22Rv1 (cell line): ENCODE results near the gene UBE2E2.

Experiments used
- H3K27ac ChIP-seq: fragments of 450-650 bp; 2 replicates; pipeline ENCODE4 v1.5.1; 2017
- CTCF ChIP-seq: fragments of 450-650 bp; IDR thresholded peaks from 2 replicates; pipeline ENCODE4 v1.5.1; 2017; ENCODE audit warnings: mild to moderate bottlenecking
- ZFX ChIP-seq: fragments of 450-650 bp; IDR thresholded peaks from 2 replicates; pipeline ENCODE4 v1.6.1; 2017; ENCODE audit warnings: antibody characterized with exemption, borderline replicate concordance

Gene UBE2E2

DNA sequence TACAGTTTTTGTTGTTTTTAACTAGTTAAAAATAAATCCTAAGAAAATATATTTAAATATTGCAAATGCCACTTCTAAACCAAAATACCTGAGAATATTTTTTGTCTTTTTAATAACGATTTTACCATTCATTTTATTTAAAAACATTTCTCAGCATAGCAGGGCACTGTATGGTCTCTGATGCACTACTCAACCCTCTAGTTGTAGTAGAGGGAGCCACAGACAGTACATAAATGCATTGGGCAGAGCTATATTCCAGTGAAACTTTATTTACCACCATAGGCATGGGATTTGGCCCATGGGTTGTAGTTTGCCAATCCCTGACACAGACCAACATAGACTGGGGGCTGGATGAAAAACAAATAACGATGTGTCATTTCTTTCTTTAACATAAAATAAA, 388.2 kb downstream of the UBE2E2 start:
- no peak overlapping the region for H3K27ac ChIP-seq

GRCh38 chr3:23592961-23593931, 390.1 kb downstream of the UBE2E2 start:
- peak overlapping the region; percentile 51 for H3K27ac ChIP-seq
- no peak for TF ChIP-seq CTCF
- no peak for TF ChIP-seq ZFX

More for the DNA sequence above, 388.2 kb downstream of the UBE2E2 start:
- no peak for TF ChIP-seq CTCF
- TF ChIP-seq ZFX, result no peak

- no peak for TF ChIP-seq CTCF
- TF ChIP-seq ZFX, result no peak
- H3K27ac ChIP-seq, result no peak overlapping the region; the same call in 1 of the 2 replicates
Measured at GRCh38 chr3:23594066-23594465, 390.9 kb downstream of the UBE2E2 start.

DNA sequence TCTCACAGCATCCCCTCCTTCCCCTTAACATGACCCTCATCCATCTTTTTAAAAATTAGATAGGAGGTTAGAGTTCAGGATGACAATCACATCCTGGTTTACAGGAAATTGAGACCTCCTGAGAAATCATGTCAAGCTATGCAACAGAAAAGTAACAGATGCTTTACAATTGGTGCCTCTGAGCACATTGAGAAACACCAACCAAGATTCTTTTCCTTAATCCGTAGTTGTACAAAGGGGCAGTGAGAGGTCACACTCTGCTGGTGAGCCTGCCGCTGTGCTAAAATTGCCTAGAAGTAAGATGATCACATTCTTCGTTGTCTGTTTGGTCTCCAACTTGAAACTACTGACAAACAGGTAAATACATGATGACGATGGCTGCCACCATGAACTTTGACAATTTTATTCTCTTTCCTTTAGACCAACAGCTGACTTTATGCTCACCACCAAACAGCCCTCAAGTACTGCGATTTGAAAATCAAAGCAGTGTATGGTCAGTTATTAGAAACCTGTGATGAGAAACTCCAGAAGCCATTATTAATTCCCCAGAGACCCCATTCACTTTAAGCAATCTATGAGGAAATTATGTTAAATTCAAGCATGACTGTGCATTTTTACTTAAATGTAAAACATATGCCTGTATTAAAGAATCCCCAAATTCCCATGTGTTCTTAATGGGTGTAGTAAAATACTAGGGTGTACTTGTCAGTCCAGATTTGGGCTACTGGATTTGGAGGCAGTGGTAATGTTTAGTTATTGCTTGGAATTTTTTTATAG, 392.0 kb downstream of the UBE2E2 start:
- no peak for TF ChIP-seq ZFX
- H3K27ac ChIP-seq, result no peak overlapping the region

DNA sequence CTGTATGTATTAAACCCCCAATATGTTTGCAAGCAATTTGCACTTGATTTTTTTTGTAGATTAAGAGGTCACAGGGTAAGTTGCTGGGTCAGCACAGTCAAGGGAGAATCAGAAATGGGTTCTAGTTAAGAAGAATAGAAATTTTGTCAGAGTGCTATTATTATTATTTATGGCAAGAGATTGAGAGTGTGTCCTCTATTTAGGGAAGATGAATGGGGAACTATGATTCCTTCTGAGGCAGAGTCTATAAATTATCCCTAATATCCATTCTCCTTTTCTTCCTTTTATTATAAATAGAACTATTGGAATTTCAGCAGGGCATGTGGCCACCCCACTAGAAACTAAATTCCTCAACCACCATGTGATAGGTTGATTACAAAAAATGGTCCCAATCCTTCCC, 392.7 kb downstream of the UBE2E2 start:
- TF ChIP-seq CTCF, result no peak
- no peak for TF ChIP-seq ZFX
- no peak overlapping the region for H3K27ac ChIP-seq

DNA sequence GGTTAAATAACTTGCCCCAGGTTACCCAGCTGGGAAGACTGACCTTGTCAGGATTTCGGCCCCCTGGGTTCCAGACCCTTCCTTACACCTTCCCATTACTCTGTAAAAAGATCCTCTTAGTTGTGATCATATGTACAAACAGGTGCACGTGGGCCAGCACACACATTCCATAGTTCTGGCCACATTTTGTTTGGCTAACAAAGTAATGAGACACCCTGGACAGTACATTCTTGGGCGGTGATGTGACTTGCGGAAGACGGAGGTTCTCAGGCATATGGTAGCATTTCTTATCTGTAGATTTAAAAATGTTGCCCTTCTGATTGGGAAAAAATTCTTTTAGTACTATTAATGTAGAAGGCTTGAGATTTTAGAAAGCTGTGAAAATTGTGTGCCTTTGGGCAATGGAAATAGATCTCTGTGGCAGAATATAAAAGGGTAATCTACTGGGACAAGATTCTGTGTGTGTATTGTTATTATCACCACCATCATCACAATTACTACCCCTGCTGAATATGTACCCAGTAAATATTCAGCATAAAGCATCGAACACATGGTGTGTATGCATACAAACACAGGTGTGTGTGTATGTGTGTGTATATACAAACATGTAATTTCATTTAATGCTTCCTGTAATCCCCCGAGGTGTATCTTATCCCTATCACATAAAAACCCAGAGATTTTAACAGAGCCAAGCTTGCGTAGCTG, 397.2 kb downstream of the UBE2E2 start:
- TF ChIP-seq CTCF (no peak), ZFX (no peak)
- no peak overlapping the region for H3K27ac ChIP-seq

GRCh38 chr3:23601091-23601822, 398.1 kb downstream of the UBE2E2 start:
- no peak overlapping the region for H3K27ac ChIP-seq
- TF ChIP-seq CTCF (no peak), ZFX (no peak)
